Measurements from ENCODE around the gene VWA2.

Gene VWA2

GRCh38 chr10:114223066-114223465, 16.0 kb upstream of the VWA2 start:
- no peak for ATAC-seq
- no peak for TF ChIP-seq ZNF70 (CRISPR knock-in tag; IDR thresholded peaks at IDR 0.05)
- no peak for TF ChIP-seq ZFP30 (CRISPR knock-in tag; IDR thresholded peaks at IDR 0.05)
- no peak for TF ChIP-seq BACH2 (CRISPR knock-in tag; IDR thresholded peaks at IDR 0.05; ENCODE audit: borderline replicate concordance)
- no peak for TF ChIP-seq ZNF565 (CRISPR knock-in tag; conservative IDR thresholded peaks at IDR 0.05; ENCODE audit: low read depth)
- no peak for TF ChIP-seq CSDC2 (CRISPR knock-in tag; IDR thresholded peaks at IDR 0.05)
- no peak for TF ChIP-seq TOX (CRISPR knock-in tag; IDR thresholded peaks at IDR 0.05; ENCODE audit: borderline replicate concordance)
- TF ChIP-seq SNAI2 (CRISPR knock-in tag; IDR thresholded peaks at IDR 0.05), result no peak
- no peak for TF ChIP-seq PPARA (CRISPR knock-in tag; IDR thresholded peaks at IDR 0.05; ENCODE audit: borderline replicate concordance)
- TF ChIP-seq PATZ1 (CRISPR knock-in tag; IDR thresholded peaks at IDR 0.05; ENCODE audit: borderline replicate concordance), result no peak
- TF ChIP-seq GLIS3 (CRISPR knock-in tag; IDR thresholded peaks at IDR 0.05), result no peak
- TF ChIP-seq, protein P1, sequence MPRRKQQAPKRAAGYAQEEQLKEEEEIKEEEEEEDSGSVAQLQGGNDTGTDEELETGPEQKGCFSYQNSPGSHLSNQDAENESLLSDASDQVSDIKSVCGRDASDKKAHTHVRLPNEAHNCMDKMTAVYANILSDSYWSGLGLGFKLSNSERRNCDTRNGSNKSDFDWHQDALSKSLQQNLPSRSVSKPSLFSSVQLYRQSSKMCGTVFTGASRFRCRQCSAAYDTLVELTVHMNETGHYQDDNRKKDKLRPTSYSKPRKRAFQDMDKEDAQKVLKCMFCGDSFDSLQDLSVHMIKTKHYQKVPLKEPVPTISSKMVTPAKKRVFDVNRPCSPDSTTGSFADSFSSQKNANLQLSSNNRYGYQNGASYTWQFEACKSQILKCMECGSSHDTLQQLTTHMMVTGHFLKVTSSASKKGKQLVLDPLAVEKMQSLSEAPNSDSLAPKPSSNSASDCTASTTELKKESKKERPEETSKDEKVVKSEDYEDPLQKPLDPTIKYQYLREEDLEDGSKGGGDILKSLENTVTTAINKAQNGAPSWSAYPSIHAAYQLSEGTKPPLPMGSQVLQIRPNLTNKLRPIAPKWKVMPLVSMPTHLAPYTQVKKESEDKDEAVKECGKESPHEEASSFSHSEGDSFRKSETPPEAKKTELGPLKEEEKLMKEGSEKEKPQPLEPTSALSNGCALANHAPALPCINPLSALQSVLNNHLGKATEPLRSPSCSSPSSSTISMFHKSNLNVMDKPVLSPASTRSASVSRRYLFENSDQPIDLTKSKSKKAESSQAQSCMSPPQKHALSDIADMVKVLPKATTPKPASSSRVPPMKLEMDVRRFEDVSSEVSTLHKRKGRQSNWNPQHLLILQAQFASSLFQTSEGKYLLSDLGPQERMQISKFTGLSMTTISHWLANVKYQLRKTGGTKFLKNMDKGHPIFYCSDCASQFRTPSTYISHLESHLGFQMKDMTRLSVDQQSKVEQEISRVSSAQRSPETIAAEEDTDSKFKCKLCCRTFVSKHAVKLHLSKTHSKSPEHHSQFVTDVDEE (CRISPR knock-in tag; IDR thresholded peaks at IDR 0.05), result no peak
- no peak for TF ChIP-seq ARNTL (CRISPR knock-in tag; IDR thresholded peaks at IDR 0.05; ENCODE audit: borderline replicate concordance, low read depth)
- no peak for TF ChIP-seq ZC3H10 (CRISPR knock-in tag; IDR thresholded peaks at IDR 0.05)
- no peak for TF ChIP-seq ZNF8 (CRISPR knock-in tag; IDR thresholded peaks at IDR 0.05)
- TF ChIP-seq, protein P2, sequence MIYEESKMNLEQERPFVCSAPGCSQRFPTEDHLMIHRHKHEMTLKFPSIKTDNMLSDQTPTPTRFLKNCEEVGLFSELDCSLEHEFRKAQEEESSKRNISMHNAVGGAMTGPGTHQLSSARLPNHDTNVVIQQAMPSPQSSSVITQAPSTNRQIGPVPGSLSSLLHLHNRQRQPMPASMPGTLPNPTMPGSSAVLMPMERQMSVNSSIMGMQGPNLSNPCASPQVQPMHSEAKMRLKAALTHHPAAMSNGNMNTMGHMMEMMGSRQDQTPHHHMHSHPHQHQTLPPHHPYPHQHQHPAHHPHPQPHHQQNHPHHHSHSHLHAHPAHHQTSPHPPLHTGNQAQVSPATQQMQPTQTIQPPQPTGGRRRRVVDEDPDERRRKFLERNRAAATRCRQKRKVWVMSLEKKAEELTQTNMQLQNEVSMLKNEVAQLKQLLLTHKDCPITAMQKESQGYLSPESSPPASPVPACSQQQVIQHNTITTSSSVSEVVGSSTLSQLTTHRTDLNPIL (CRISPR knock-in tag; IDR thresholded peaks at IDR 0.05; ENCODE audit: low read depth), result no peak

DNA sequence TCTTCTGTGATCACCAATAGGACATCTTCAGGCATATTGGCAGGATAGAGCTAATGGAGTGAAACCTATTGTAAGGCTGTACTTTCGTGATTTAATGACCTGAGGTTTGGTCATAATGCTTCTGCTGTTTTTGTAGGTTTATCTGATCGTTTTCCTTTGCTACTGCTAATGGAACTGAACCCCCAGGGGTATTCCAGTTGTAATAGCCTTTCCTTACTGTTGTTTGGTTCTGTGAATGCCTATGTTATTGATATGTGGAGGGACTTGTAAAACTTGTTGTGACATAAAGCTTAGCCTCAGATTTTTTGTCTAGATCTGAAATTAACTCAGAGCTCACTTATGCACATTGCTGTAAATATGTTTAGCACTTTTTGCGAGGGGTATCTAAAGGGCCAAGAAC, 10.9 kb upstream of the VWA2 start:
- TF ChIP-seq SNAI2 (CRISPR knock-in tag; IDR thresholded peaks at IDR 0.05) (no peak), ZC3H10 (CRISPR knock-in tag; IDR thresholded peaks at IDR 0.05) (no peak), GLIS3 (CRISPR knock-in tag; IDR thresholded peaks at IDR 0.05) (no peak), ISL1 (CRISPR knock-in tag; IDR thresholded peaks at IDR 0.05) (no peak), RARB (CRISPR knock-in tag; IDR thresholded peaks at IDR 0.05) (no peak), ARNTL (CRISPR knock-in tag; IDR thresholded peaks at IDR 0.05; ENCODE audit: borderline replicate concordance, low read depth) (no peak), TCF4 (CRISPR knock-in tag; IDR thresholded peaks at IDR 0.05; ENCODE audit: borderline replicate concordance) (no peak), TOX (CRISPR knock-in tag; IDR thresholded peaks at IDR 0.05; ENCODE audit: borderline replicate concordance) (no peak), ZFP30 (CRISPR knock-in tag; IDR thresholded peaks at IDR 0.05) (no peak), ZFP3 (CRISPR knock-in tag; IDR thresholded peaks at IDR 0.05) (no peak), OSR1 (CRISPR knock-in tag; IDR thresholded peaks at IDR 0.05) (no peak), ZNF8 (CRISPR knock-in tag; IDR thresholded peaks at IDR 0.05) (no peak), ZNF70 (CRISPR knock-in tag; IDR thresholded peaks at IDR 0.05) (no peak), ESRRG (CRISPR knock-in tag; IDR thresholded peaks at IDR 0.05) (no peak), ZNF565 (CRISPR knock-in tag; conservative IDR thresholded peaks at IDR 0.05; ENCODE audit: low read depth) (no peak), CSDC2 (CRISPR knock-in tag; IDR thresholded peaks at IDR 0.05) (no peak), PATZ1 (CRISPR knock-in tag; IDR thresholded peaks at IDR 0.05; ENCODE audit: borderline replicate concordance) (no peak)
- TF ChIP-seq, protein P1 (CRISPR knock-in tag; IDR thresholded peaks at IDR 0.05), result no peak
- TF ChIP-seq, protein P3, sequence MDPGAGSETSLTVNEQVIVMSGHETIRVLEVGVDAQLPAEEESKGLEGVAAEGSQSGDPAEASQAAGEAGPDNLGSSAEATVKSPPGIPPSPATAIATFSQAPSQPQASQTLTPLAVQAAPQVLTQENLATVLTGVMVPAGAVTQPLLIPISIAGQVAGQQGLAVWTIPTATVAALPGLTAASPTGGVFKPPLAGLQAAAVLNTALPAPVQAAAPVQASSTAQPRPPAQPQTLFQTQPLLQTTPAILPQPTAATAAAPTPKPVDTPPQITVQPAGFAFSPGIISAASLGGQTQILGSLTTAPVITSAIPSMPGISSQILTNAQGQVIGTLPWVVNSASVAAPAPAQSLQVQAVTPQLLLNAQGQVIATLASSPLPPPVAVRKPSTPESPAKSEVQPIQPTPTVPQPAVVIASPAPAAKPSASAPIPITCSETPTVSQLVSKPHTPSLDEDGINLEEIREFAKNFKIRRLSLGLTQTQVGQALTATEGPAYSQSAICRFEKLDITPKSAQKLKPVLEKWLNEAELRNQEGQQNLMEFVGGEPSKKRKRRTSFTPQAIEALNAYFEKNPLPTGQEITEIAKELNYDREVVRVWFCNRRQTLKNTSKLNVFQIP (CRISPR knock-in tag; IDR thresholded peaks at IDR 0.05; ENCODE audit: borderline replicate concordance, low read depth), result no peak
- TF ChIP-seq, protein P2 (CRISPR knock-in tag; IDR thresholded peaks at IDR 0.05; ENCODE audit: low read depth), result no peak
- no peak for ATAC-seq

All from SK-N-SH treated with all-trans-retinoic acid at 6 μM for 48 hours (cell line).